ENCODE data around the gene WNT7B.

DNA sequence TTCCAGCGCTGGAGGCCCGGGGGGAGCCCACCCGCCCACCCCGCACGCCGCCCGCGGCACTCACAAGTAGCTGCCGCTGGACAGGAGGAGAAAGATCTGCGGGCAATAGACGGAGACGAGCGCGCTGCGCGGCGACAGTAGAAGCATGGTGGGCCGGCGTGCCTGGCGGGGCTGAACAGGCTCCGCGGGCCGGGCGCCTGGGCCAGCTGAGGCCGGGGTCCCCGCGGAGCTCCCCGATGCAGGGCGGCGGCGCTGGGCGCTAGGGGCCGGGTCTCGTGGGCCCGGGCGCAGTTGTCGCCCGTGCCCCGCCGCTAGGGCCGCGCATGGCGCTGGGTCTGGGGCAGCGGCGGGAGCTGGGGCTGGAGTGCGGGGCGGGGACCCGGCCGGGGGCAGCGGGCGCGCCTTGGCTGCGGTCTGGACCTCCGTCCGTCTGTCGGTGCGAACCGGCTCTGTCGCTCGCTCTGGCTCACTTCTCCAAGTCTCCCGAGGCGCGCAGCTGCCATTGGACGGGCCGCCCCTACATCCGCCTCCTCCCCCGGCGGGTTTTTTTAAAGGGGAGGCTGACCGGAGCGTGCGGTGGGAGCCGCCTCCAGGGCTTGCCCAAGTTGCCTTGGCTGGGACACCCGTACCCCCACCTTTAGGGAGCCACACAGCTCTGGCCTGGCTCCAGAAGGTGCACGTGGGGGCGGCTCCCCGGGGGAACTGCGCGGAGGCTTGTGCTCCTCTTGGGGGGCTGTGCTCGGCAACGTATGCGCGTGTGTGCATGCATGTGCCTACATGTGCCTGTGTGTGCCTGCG lies 4.7 kb downstream of the WNT7B start:
- TF ChIP-seq POLR2A (IDR thresholded peaks at IDR 0.05; ENCODE audit: low read length): no peak
- TF ChIP-seq GATA1 (IDR thresholded peaks at IDR 0.05; ENCODE audit: low read depth, low read length): no peak
